ENCODE results near the gene SALL1. TPM values are rescaled to one million over a fixed set of nuclear protein-coding genes. Genes with fewer than 3 reads are reported as not detected.
A peak's percentile ranks its signal among the peaks of the same experiment; 100 is the strongest.

Gene SALL1
- total RNA-seq, 1 donor from 2014 or later, result 15.0 TPM

DNA sequence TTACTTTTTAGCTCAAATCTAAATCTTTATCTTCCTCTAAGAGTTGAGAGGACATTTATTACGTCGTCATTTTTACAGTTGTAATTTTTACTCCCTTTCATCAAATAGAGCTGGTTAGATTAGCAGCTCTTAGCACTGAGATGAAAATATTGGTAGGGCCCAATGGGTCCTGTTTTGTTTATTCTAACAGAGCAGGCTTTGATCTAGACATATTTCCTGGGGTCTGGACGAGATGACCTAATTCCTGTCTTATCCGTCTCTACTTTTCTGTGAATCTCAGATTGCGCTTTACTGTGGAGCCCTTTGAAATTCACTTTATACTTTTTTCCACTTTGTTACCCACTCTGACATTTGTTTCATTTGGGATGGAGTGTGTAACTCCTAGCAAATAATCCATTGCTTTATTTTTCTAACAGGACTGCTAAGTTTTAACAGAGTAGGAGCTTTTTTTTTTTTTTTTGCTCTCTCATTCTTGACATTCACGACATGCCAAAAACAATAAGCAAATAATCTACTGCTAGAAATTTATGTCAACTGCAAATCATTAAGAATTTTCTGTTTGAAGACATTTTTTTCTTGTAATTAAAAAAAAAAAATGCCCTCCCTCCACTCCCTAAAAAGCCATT is 18.5 kb downstream of the SALL1 start:
- Histone ChIP-seq H3K4me1 (ENCODE audit: insufficient read depth, low read length) (no peaks in the 10 kb centered on the region), H4K20me1 (ENCODE audit: insufficient read depth, low read length) (peaks cover 6% of the 10 kb centered on the region), H3K4me3 (ENCODE audit: insufficient read depth, low read depth, low read length) (no peak overlapping the region), H3K36me3 (ENCODE audit: insufficient read depth, low read length) (peaks cover 2% of the 10 kb centered on the region), H3K27me3 (ENCODE audit: insufficient read depth, low read length) (no peaks in the 10 kb centered on the region), H3K27ac (ENCODE audit: low read depth, low read length) (no peak overlapping the region), H3K4me2 (ENCODE audit: low read length) (no peak overlapping the region), H2AFZ (ENCODE audit: low read depth, low read length) (no peak overlapping the region), H3K9ac (ENCODE audit: low read length) (no peak overlapping the region), H3K9me3 (ENCODE audit: insufficient read depth, low read depth, low read length) (no peaks in the 10 kb centered on the region), H3K79me2 (ENCODE audit: insufficient read depth, low read length) (peaks cover 4% of the 10 kb centered on the region)
- FAIRE-seq (no peak), DNase-seq (ENCODE audit: low read depth) (no peak)
- no peak overlapping the region for H3K27ac Mint-ChIP-seq (ENCODE audit: unreplicated experiment)
- H3K9me3 Mint-ChIP-seq (ENCODE audit: unreplicated experiment), result no peaks in the 10 kb centered on the region
- H3K4me3 Mint-ChIP-seq (ENCODE audit: unreplicated experiment), result no peak overlapping the region
- peaks cover 2% of the 10 kb centered on the region for H3K27me3 Mint-ChIP-seq (ENCODE audit: low read depth, unreplicated experiment)
- no peaks in the 10 kb centered on the region for H3K36me3 Mint-ChIP-seq (ENCODE audit: low read depth, unreplicated experiment)
- no peak for TF ChIP-seq EZH2 (IDR thresholded peaks at IDR 0.05; ENCODE audit: insufficient read depth, low read length)
- TF ChIP-seq, protein P1, sequence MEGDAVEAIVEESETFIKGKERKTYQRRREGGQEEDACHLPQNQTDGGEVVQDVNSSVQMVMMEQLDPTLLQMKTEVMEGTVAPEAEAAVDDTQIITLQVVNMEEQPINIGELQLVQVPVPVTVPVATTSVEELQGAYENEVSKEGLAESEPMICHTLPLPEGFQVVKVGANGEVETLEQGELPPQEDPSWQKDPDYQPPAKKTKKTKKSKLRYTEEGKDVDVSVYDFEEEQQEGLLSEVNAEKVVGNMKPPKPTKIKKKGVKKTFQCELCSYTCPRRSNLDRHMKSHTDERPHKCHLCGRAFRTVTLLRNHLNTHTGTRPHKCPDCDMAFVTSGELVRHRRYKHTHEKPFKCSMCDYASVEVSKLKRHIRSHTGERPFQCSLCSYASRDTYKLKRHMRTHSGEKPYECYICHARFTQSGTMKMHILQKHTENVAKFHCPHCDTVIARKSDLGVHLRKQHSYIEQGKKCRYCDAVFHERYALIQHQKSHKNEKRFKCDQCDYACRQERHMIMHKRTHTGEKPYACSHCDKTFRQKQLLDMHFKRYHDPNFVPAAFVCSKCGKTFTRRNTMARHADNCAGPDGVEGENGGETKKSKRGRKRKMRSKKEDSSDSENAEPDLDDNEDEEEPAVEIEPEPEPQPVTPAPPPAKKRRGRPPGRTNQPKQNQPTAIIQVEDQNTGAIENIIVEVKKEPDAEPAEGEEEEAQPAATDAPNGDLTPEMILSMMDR (IDR thresholded peaks at IDR 0.05; ENCODE audit: insufficient read depth, low read depth, low read length), result no peak
- peaks cover 7% of the 10 kb centered on the region for H3K4me1 Mint-ChIP-seq (ENCODE audit: low read depth, unreplicated experiment)

- Mint-ChIP-seq H3K4me1 (ENCODE audit: low read depth, unreplicated experiment) (peaks cover 7% of the 10 kb centered on the region), H3K4me3 (ENCODE audit: unreplicated experiment) (no peak overlapping the region), H3K9me3 (ENCODE audit: unreplicated experiment) (no peaks in the 10 kb centered on the region), H3K27ac (ENCODE audit: unreplicated experiment) (no peak overlapping the region), H3K27me3 (ENCODE audit: low read depth, unreplicated experiment) (peaks cover 9% of the 10 kb centered on the region), H3K36me3 (ENCODE audit: low read depth, unreplicated experiment) (no peaks in the 10 kb centered on the region)
- Histone ChIP-seq H3K4me3 (ENCODE audit: insufficient read depth, low read depth, low read length) (no peak overlapping the region), H3K79me2 (ENCODE audit: insufficient read depth, low read length) (no peaks in the 10 kb centered on the region), H3K9me3 (ENCODE audit: insufficient read depth, low read depth, low read length) (no peaks in the 10 kb centered on the region), H3K27ac (ENCODE audit: low read depth, low read length) (no peak overlapping the region), H3K36me3 (ENCODE audit: insufficient read depth, low read length) (peaks cover 2% of the 10 kb centered on the region), H3K4me2 (ENCODE audit: low read length) (no peak overlapping the region), H2AFZ (ENCODE audit: low read depth, low read length) (no peak overlapping the region), H3K9ac (ENCODE audit: low read length) (no peak overlapping the region), H4K20me1 (ENCODE audit: insufficient read depth, low read length) (no peaks in the 10 kb centered on the region), H3K27me3 (ENCODE audit: insufficient read depth, low read length) (no peaks in the 10 kb centered on the region), H3K4me1 (ENCODE audit: insufficient read depth, low read length) (no peaks in the 10 kb centered on the region)
- DNase-seq (ENCODE audit: low read depth), result no peak
- no peak for TF ChIP-seq EZH2 (IDR thresholded peaks at IDR 0.05; ENCODE audit: insufficient read depth, low read length)
- TF ChIP-seq, protein P1 (IDR thresholded peaks at IDR 0.05; ENCODE audit: insufficient read depth, low read depth, low read length), result no peak
- no peak for FAIRE-seq
These were observed 19.5 kb downstream of the SALL1 start for GRCh38 chr16:51131619-51132018.

- Mint-ChIP-seq H3K36me3 (ENCODE audit: low read depth, unreplicated experiment) (no peaks in the 10 kb centered on the region), H3K9me3 (ENCODE audit: unreplicated experiment) (no peaks in the 10 kb centered on the region), H3K27ac (ENCODE audit: unreplicated experiment) (no peak overlapping the region), H3K27me3 (ENCODE audit: low read depth, unreplicated experiment) (peaks cover 13% of the 10 kb centered on the region), H3K4me3 (ENCODE audit: unreplicated experiment) (no peak overlapping the region), H3K4me1 (ENCODE audit: low read depth, unreplicated experiment) (peaks cover 7% of the 10 kb centered on the region)
- TF ChIP-seq, protein P1 (IDR thresholded peaks at IDR 0.05; ENCODE audit: insufficient read depth, low read depth, low read length), result no peak
- no peak for TF ChIP-seq EZH2 (IDR thresholded peaks at IDR 0.05; ENCODE audit: insufficient read depth, low read length)
- Histone ChIP-seq H3K27me3 (ENCODE audit: insufficient read depth, low read length) (no peaks in the 10 kb centered on the region), H3K36me3 (ENCODE audit: insufficient read depth, low read length) (no peaks in the 10 kb centered on the region), H2AFZ (ENCODE audit: low read depth, low read length) (peak overlapping the region; percentile 15), H3K9me3 (ENCODE audit: insufficient read depth, low read depth, low read length) (no peaks in the 10 kb centered on the region), H3K9ac (ENCODE audit: low read length) (no peak overlapping the region), H3K4me2 (ENCODE audit: low read length) (peak overlapping the region; percentile 2), H3K79me2 (ENCODE audit: insufficient read depth, low read length) (no peaks in the 10 kb centered on the region), H4K20me1 (ENCODE audit: insufficient read depth, low read length) (no peaks in the 10 kb centered on the region), H3K4me3 (ENCODE audit: insufficient read depth, low read depth, low read length) (no peak overlapping the region), H3K27ac (ENCODE audit: low read depth, low read length) (no peak overlapping the region), H3K4me1 (ENCODE audit: insufficient read depth, low read length) (no peaks in the 10 kb centered on the region)
- DNase-seq (ENCODE audit: low read depth), result no peak
- no peak for FAIRE-seq
These were observed 22.0 kb downstream of the SALL1 start for GRCh38 chr16:51129105-51129504.

Measured in astrocyte (in vitro differentiated cells and primary cell).